Neural crest cell (in vitro differentiated cells): ENCODE data around the gene AAK1. TPM values are rescaled to one million over a fixed set of nuclear protein-coding genes. Genes with fewer than 3 reads are reported as not detected.

Experiments used
- DNase-seq: peaks from one replicate; pipeline ENCODE4 v3.0.0; 2021; ENCODE audit warnings: low read depth, mixed read lengths, low spot score
- H3K27ac Mint-ChIP-seq: one replicate; pipeline ENCODE4 v1.8.0; 2021; ENCODE audit warnings: mild to moderate bottlenecking, mixed read lengths; ENCODE audit not compliant: unreplicated experiment
- H3K27me3 Mint-ChIP-seq: 2 replicates; pipeline ENCODE4 v1.8.0; 2021; ENCODE audit warnings: low read depth, mild to moderate bottlenecking, mixed read lengths
- H3K36me3 Mint-ChIP-seq: 2 replicates; pipeline ENCODE4 v1.8.0; 2021; ENCODE audit warnings: low read depth, mild to moderate bottlenecking, mixed read lengths
- H3K4me1 Mint-ChIP-seq: 2 replicates; pipeline ENCODE4 v1.8.0; 2021; ENCODE audit warnings: mixed read lengths
- H3K4me3 Mint-ChIP-seq: one replicate; pipeline ENCODE4 v1.8.0; 2021; ENCODE audit warnings: mild to moderate bottlenecking, mixed read lengths
- H3K9me3 Mint-ChIP-seq: 2 replicates; pipeline ENCODE4 v1.8.0; 2021; ENCODE audit warnings: mixed read lengths
- total RNA-seq: library from RNA; stranded (reverse); gene quantifications from 2 replicates; pipeline ENCODE4 v1.2.1, GENCODE V29; 2021
- TF ChIP-seq, protein P1 (sequence below): fragments of 200-600 bp; sonication (generic); conservative IDR thresholded peaks from 2 replicates; pipeline ENCODE4 v1.5.0; 2021; ENCODE audit warnings: antibody characterized with exemption, mild to moderate bottlenecking

The AAK1 gene
- total RNA-seq, 1 donor from 2014 or later: 38.8 TPM

DNA sequence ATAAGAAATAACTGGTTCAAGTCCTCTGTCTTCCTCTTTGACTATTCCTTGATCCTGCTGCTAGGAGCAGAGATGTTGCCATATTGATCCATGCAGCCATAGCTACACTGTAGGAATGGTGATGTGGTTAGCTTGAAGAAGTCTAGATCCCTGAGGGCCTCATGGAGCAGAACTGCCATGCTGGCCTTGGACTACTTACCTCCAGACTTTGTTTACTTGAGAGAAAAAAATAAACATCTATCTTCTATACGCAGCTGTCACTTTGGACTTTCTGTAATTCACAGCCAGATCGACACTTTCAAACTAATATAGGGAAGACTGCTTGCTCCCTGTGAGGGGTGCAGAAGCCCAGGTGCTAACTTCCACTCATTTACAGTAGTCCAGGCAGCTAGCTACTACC, 121.8 kb downstream of the AAK1 start:
- Mint-ChIP-seq H3K4me1 (peaks cover 8% of the 10 kb centered on the region), H3K27me3 (no peaks in the 10 kb centered on the region), H3K27ac (no peak overlapping the region), H3K4me3 (no peak overlapping the region), H3K36me3 (peaks cover 32% of the 10 kb centered on the region), H3K9me3 (no peaks in the 10 kb centered on the region)
- TF ChIP-seq, protein P1, sequence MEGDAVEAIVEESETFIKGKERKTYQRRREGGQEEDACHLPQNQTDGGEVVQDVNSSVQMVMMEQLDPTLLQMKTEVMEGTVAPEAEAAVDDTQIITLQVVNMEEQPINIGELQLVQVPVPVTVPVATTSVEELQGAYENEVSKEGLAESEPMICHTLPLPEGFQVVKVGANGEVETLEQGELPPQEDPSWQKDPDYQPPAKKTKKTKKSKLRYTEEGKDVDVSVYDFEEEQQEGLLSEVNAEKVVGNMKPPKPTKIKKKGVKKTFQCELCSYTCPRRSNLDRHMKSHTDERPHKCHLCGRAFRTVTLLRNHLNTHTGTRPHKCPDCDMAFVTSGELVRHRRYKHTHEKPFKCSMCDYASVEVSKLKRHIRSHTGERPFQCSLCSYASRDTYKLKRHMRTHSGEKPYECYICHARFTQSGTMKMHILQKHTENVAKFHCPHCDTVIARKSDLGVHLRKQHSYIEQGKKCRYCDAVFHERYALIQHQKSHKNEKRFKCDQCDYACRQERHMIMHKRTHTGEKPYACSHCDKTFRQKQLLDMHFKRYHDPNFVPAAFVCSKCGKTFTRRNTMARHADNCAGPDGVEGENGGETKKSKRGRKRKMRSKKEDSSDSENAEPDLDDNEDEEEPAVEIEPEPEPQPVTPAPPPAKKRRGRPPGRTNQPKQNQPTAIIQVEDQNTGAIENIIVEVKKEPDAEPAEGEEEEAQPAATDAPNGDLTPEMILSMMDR: no peak
- DNase-seq: no peak

DNA sequence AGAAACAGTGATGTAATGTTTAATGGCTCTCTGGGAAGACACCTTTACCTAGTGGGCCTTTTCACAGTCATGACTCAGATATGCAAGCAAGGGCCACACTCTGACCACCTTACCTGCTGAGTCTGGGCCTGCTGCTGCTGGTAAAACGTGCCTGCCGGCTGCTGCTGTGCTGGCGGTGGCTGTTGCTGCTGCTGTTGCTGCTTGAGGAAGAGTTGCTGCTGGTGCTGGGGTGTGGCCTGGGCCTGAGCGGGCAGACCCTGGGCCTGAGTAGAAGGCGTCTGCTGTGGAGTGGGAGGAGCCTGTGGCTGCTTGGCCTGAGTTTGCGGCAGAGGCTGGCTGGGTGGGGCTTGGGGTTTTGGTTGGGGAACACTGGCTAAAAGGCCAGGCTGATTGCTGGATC, 124.7 kb downstream of the AAK1 start:
- peaks cover 27% of the 10 kb centered on the region for H3K36me3 Mint-ChIP-seq
- H3K4me3 Mint-ChIP-seq: no peak overlapping the region
- no peaks in the 10 kb centered on the region for H3K9me3 Mint-ChIP-seq
- TF ChIP-seq, protein P1: no peak
- H3K27me3 Mint-ChIP-seq: no peaks in the 10 kb centered on the region
- no peak overlapping the region for H3K27ac Mint-ChIP-seq
- H3K4me1 Mint-ChIP-seq: peaks cover 11% of the 10 kb centered on the region
- no peak for DNase-seq

DNA sequence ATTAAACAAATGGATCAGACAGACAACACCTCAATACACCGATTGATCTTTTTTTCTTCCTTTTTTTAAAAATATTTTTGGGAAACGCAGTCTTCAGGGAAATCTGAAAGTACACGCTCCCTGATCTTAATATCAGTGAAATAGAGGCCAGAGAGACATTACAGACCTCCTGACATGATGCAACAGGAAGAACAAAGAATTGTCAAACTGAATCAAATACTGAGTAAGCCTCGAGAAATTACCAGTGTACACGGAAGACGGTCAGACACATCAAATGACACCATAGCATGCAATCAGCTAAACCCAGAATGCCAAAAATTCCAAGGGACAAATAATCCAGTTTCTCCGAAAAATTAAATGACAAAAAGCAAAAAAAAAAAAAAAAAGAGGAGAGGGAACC, 126.1 kb downstream of the AAK1 start:
- H3K27ac Mint-ChIP-seq: no peak overlapping the region
- TF ChIP-seq, protein P1: no peak
- DNase-seq: no peak
- H3K4me1 Mint-ChIP-seq: peaks cover 11% of the 10 kb centered on the region
- no peak overlapping the region for H3K4me3 Mint-ChIP-seq
- no peaks in the 10 kb centered on the region for H3K9me3 Mint-ChIP-seq
- peaks cover 33% of the 10 kb centered on the region for H3K36me3 Mint-ChIP-seq
- H3K27me3 Mint-ChIP-seq: no peaks in the 10 kb centered on the region

DNA sequence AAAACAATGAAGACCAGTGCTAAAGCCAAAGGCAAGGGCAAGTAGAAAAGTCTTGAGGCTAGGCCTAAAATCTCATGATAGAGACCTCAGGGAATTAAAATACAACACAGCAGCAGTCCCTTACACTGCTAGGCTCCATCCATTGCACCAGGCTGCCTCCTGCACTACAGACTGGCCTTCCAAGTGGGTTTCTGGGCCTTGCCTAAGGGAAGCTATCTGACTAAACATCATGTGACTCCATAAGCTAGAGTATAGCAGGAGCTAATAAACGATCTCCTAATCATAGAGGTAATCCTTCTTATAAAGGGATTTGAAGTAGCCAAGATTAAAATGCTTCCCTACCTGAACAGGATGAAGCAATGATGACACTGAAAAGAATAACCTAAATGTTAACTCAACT, 128.7 kb downstream of the AAK1 start:
- Mint-ChIP-seq H3K36me3 (peaks cover 48% of the 10 kb centered on the region), H3K4me1 (peaks cover 13% of the 10 kb centered on the region), H3K9me3 (peaks cover 4% of the 10 kb centered on the region), H3K27ac (no peak overlapping the region), H3K4me3 (no peak overlapping the region), H3K27me3 (no peaks in the 10 kb centered on the region)
- DNase-seq: no peak
- TF ChIP-seq, protein P1: no peak

DNA sequence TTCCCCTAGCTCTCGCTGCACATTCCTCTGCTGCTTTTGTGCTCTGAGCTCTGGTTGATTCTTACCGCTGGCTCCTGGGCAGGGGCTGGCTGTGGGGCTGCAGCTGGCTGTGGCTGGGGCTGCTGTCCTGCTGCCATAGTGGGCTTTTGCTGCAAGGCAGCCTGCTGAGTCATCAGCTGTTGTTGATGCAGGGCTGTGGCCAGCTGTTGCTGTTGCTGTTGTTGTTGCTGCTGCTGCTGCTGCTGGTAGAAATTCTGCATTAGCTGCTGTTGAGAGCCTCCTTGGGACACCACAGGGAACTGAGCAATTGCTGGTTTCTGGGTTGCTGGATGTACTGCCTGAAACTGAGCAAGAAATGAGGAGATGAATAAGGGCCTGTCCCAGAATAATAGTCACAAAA, 129.1 kb downstream of the AAK1 start:
- peaks cover 4% of the 10 kb centered on the region for H3K9me3 Mint-ChIP-seq
- H3K27me3 Mint-ChIP-seq: no peaks in the 10 kb centered on the region
- H3K4me1 Mint-ChIP-seq: peaks cover 13% of the 10 kb centered on the region
- peaks cover 50% of the 10 kb centered on the region for H3K36me3 Mint-ChIP-seq
- TF ChIP-seq, protein P1: no peak
- no peak overlapping the region for H3K4me3 Mint-ChIP-seq
- no peak for DNase-seq
- H3K27ac Mint-ChIP-seq: no peak overlapping the region

DNA sequence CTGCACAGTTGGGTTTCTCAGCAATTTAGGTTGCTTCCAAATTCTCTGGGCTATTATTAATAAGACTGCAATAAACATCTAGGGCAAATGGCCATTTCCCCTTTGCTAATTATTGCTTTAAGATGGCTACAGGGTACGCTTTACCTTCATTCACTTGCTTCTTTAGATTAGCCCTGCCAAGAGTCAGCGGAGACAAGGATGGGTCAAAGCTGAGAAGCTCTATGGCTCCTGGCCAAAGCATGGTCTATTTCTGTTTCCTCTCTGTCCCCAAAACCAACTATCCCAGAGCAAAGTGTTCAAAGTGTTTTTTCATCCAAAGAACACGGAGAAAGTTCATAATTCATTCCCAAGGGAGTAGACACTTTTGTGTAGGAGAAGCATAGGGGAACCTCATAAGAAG, 131.1 kb downstream of the AAK1 start:
- TF ChIP-seq, protein P1: no peak
- no peak overlapping the region for H3K4me3 Mint-ChIP-seq
- peaks cover 13% of the 10 kb centered on the region for H3K4me1 Mint-ChIP-seq
- DNase-seq: no peak
- H3K36me3 Mint-ChIP-seq: peaks cover 50% of the 10 kb centered on the region
- H3K27ac Mint-ChIP-seq: no peak overlapping the region
- peaks cover 4% of the 10 kb centered on the region for H3K9me3 Mint-ChIP-seq
- no peaks in the 10 kb centered on the region for H3K27me3 Mint-ChIP-seq
